Parathyroid adenoma (tissue), 2 donors: ENCODE measurements around the gene CFAP107.

Experiments
- H2AFZ ChIP-seq: fragments of 300-600 bp; sonication (generic); one replicate; pipeline ENCODE4 v1.7.0; 2017; ENCODE audit warnings: antibody characterized with exemption, mild to moderate bottlenecking
- H3K27ac ChIP-seq: fragments of 300-600 bp; sonication (generic); one replicate; pipeline ENCODE4 v1.7.0; 2017
- H3K27me3 ChIP-seq: fragments of 300-600 bp; sonication (generic); one replicate; pipeline ENCODE4 v1.7.0; 2017; ENCODE audit warnings: low read length; ENCODE audit not compliant: control insufficient read depth, insufficient read depth
- H3K36me3 ChIP-seq: fragments of 300-600 bp; sonication (generic); one replicate; pipeline ENCODE4 v1.7.0; 2017; ENCODE audit warnings: low read length; ENCODE audit not compliant: control insufficient read depth, insufficient read depth
- H3K4me1 ChIP-seq: fragments of 300-600 bp; sonication (generic); one replicate; pipeline ENCODE4 v1.7.0; 2017; ENCODE audit warnings: control low read depth
- H3K4me2 ChIP-seq: fragments of 300-600 bp; sonication (generic); one replicate; pipeline ENCODE4 v1.7.0; 2017; ENCODE audit warnings: low read length
- H3K4me3 ChIP-seq: fragments of 300-600 bp; sonication (generic); one replicate; pipeline ENCODE4 v1.7.0; 2017; ENCODE audit warnings: low read depth, low read length
- H3K79me2 ChIP-seq: fragments of 300-600 bp; sonication (generic); one replicate; pipeline ENCODE4 v1.7.0; 2017; ENCODE audit warnings: control low read depth
- H3K9ac ChIP-seq: fragments of 300-600 bp; sonication (generic); one replicate; pipeline ENCODE4 v1.7.0; 2017; ENCODE audit warnings: mild to moderate bottlenecking
- H3K9me3 ChIP-seq: fragments of 300-600 bp; sonication (generic); one replicate; pipeline ENCODE4 v1.7.0; 2017; ENCODE audit warnings: low read length; ENCODE audit not compliant: control insufficient read depth
- CTCF ChIP-seq: fragments of 300-600 bp; sonication (generic); IDR thresholded peaks from one replicate; pipeline ENCODE4 v1.7.0; 2017; ENCODE audit warnings: antibody characterized with exemption, mild to moderate bottlenecking
- donor health status: primary hyperparathyroidism.

CFAP107 gene

GRCh38 chr1:12773438-12773837 is 27.4 kb downstream of the CFAP107 start, which contains the start of gene PRAMEF12:
Gene PRAMEF12, plus strand, starts transcription at chr1:12773738. Its CDS starts 1,130 bp downstream, at chr1:12774868.
- no peaks in the 10 kb centered on the region for H3K4me1 ChIP-seq
- no peak within 1 kb of the TSS for H3K4me3 ChIP-seq
- H2AFZ ChIP-seq, result no peak within 1 kb of the TSS
- H3K79me2 ChIP-seq, result no peaks in the 10 kb centered on the region
- H3K9ac ChIP-seq, result no peak within 1 kb of the TSS
- no peaks in the 10 kb centered on the region for H3K27me3 ChIP-seq
- H3K36me3 ChIP-seq, result no peaks in the 10 kb centered on the region
- no peaks in the 10 kb centered on the region for H3K9me3 ChIP-seq
- no peak for TF ChIP-seq CTCF
- H3K27ac ChIP-seq, result no peak within 1 kb of the TSS
- no peak within 1 kb of the TSS for H3K4me2 ChIP-seq

GRCh38 chr1:12774801-12775345 is 28.9 kb downstream of the CFAP107 start:
- no peak overlapping the region for H3K9ac ChIP-seq
- H3K27ac ChIP-seq, result no peak overlapping the region
- no peak overlapping the region for H3K4me2 ChIP-seq
- no peaks in the 10 kb centered on the region for H3K27me3 ChIP-seq
- no peak overlapping the region for H3K4me3 ChIP-seq
- H3K4me1 ChIP-seq, result no peaks in the 10 kb centered on the region
- TF ChIP-seq CTCF, result no peak
- no peaks in the 10 kb centered on the region for H3K36me3 ChIP-seq
- no peaks in the 10 kb centered on the region for H3K79me2 ChIP-seq
- no peaks in the 10 kb centered on the region for H3K9me3 ChIP-seq
- H2AFZ ChIP-seq, result no peak overlapping the region

GRCh38 chr1:12775443-12775842 is 29.4 kb downstream of the CFAP107 start:
- Histone ChIP-seq H2AFZ (no peak overlapping the region), H3K36me3 (no peaks in the 10 kb centered on the region), H3K27ac (no peak overlapping the region), H3K79me2 (no peaks in the 10 kb centered on the region), H3K9ac (no peak overlapping the region), H3K9me3 (no peaks in the 10 kb centered on the region), H3K27me3 (no peaks in the 10 kb centered on the region), H3K4me2 (no peak overlapping the region), H3K4me1 (no peaks in the 10 kb centered on the region), H3K4me3 (no peak overlapping the region)
- no peak for TF ChIP-seq CTCF

GRCh38 chr1:12776801-12777557 is 31.0 kb downstream of the CFAP107 start:
- H3K4me1 ChIP-seq, result no peaks in the 10 kb centered on the region
- H3K9ac ChIP-seq, result no peak overlapping the region
- no peak overlapping the region for H3K4me2 ChIP-seq
- H3K4me3 ChIP-seq, result no peak overlapping the region
- H2AFZ ChIP-seq, result no peak overlapping the region
- H3K36me3 ChIP-seq, result no peaks in the 10 kb centered on the region
- no peaks in the 10 kb centered on the region for H3K9me3 ChIP-seq
- TF ChIP-seq CTCF, result no peak
- H3K79me2 ChIP-seq, result no peaks in the 10 kb centered on the region
- H3K27ac ChIP-seq, result no peak overlapping the region
- H3K27me3 ChIP-seq, result no peaks in the 10 kb centered on the region

- Histone ChIP-seq H3K4me2 (no peak overlapping the region), H3K4me3 (no peak overlapping the region), H3K27me3 (no peaks in the 10 kb centered on the region), H3K79me2 (no peaks in the 10 kb centered on the region), H2AFZ (no peak overlapping the region), H3K36me3 (no peaks in the 10 kb centered on the region), H3K27ac (no peak overlapping the region), H3K9me3 (no peaks in the 10 kb centered on the region), H3K4me1 (no peaks in the 10 kb centered on the region), H3K9ac (no peak overlapping the region)
- TF ChIP-seq CTCF, result no peak
Observed at GRCh38 chr1:12778061-12778460, 32.1 kb downstream of the CFAP107 start.
